Heart left ventricle (tissue), 16 donors: ENCODE results near the gene MYH14. TPM values are rescaled to one million over a fixed set of nuclear protein-coding genes. Genes with fewer than 3 reads are reported as not detected.

Experiments
- ATAC-seq, 4 donors: fragments of 200-7000 bp; cut with Tn5 transposase; one replicate each; pipeline ENCODE4 v1.9.1; 2020 to 2022; ENCODE audit warnings: moderate library complexity in 4 of 4, mild to moderate bottlenecking in 3 of 4, moderate number of reproducible peaks in 1 of 4
- DNase-seq, 5 donors: peaks; one replicate each; pipeline ENCODE4 v3.0.0-alpha.2; 2020
- H3K27ac ChIP-seq, 12 donors: fragments of 200-600 bp; sonication (generic) in 4 of 12; one replicate each; pipeline versions ENCODE4 v1.5.0 to v1.8.0; 2016 to 2022; ENCODE audit warnings: mild to moderate bottlenecking in 2 of 12
- H3K27me3 ChIP-seq, 9 donors: fragments of 200-600 bp; sonication (generic) in 2 of 9; one replicate each; pipeline versions ENCODE4 v1.5.1 to v1.8.0; 2016 to 2022; ENCODE audit warnings: mild to moderate bottlenecking in 3 of 9
- H3K36me3 ChIP-seq, 9 donors: fragments of 200-600 bp; sonication (generic) in 2 of 9; one replicate each; pipeline versions ENCODE4 v1.5.0 to v1.8.0; 2018 to 2022; ENCODE audit warnings: mild to moderate bottlenecking in 2 of 9
- H3K4me1 ChIP-seq, 12 donors: fragments of 200-600 bp; sonication (generic) in 4 of 12; one replicate each; pipeline versions ENCODE4 v1.5.0 to v1.8.0; 2016 to 2022; ENCODE audit warnings: mild to moderate bottlenecking in 3 of 12
- H3K4me3 ChIP-seq, 12 donors: fragments of 200-600 bp; sonication (generic) in 4 of 12; one replicate each; pipeline versions ENCODE4 v1.5.0 to v1.8.0; 2017 to 2022; ENCODE audit warnings: mild to moderate bottlenecking in 9 of 12, moderate library complexity in 4 of 12
- H3K9me3 ChIP-seq, 12 donors: fragments of 200-600 bp; sonication (generic) in 4 of 12; one replicate each; pipeline versions ENCODE4 v1.5.0 to v1.8.0; 2016 to 2022; ENCODE audit warnings: mild to moderate bottlenecking in 1 of 12
- CTCF ChIP-seq, 12 donors: fragments of 200-600 bp; sonication (generic) in 4 of 12; IDR thresholded peaks; one replicate each; pipeline versions ENCODE4 v1.5.0 to v1.8.0; 2018 to 2022; ENCODE audit warnings: antibody characterized with exemption in 12 of 12, mild to moderate bottlenecking in 5 of 12
- POLR2A ChIP-seq, 2 donors: fragments of 450-650 bp; IDR thresholded peaks; one replicate each; pipeline ENCODE4 v1.6.1; 2017; ENCODE audit warnings: antibody characterized with exemption in 2 of 2, mild to moderate bottlenecking in 2 of 2, moderate library complexity in 2 of 2
- WGBS, 4 donors: extraction: QIAGEN DNeasy Blood & Tissue Kit in 2 of 4; methylation state at CpG; one replicate each; pipeline versions ENCODE4 v1.1.5 to v1.1.7; 2013 to 2018; 5-methylcytosine and 5-hydroxymethylcytosine counted together
- intact Hi-C, 10 donors: fragments of 100-400 bp; cut with DNase I; formaldehyde crosslinking; loops; one replicate each; pipeline versions ENCODE4 v1.11.1 to v1.14.2; 2022
- long read RNA-seq, 3 donors: library from polyadenylated mRNA; unstranded; transcript quantifications; one replicate each; pipeline ENCODE4 v2.0.0, GENCODE V29; 2020 to 2021
- polyA plus RNA-seq, 2 donors: library from polyadenylated mRNA; stranded (reverse); fragments of 200-250 nt; gene quantifications; one replicate each; pipeline ENCODE4 v1.2.3, GENCODE V29; 2013
- total RNA-seq, 9 donors: library from RNA; depleted of rRNA in 2 of 9; stranded (reverse); fragments of >200 nt in 2 of 9; fragmentation: NEBNext Ultra II Directional in 3 of 9; extraction: Animal tissue kit (Norgen Biotek cat#: 25700) in 3 of 9; gene quantifications; one replicate each; pipeline versions ENCODE4 v1.1.0 to v1.2.4, GENCODE V29; 2016 to 2023
- donor health status: ischemic (EF 13 %, LVEDD 7.1; RV severe dilation, severe dysfunction).
- donor health status: healthy with polysubstance abuse.
- donor health status: DM: no; HTN: yes; CAD: no.
- donor health status: DM: no; HTN: no; CAD: no.
- donor health status: ischemic (EF 25% LVEDD 6.9; RV normal size, moderate dysfunction).
- donor health status: ischemic (EF 25% LVEDD 5.7; RV mildly dilated, moderate dysfunction).
- donor health status: healthy.
- donor health status: DM: yes; HTN: yes; CAD: no.
- donor health status: ischemic (EF 35%, LVEDD 5.7; RV mildly dilated, moderate dysfunction).
- donor health status: nonischemic (EF 11% LVEDD 7.7; RV severe dilation, severe dysfunction).
- donor health status: DM: yes; HTN: yes; CAD: no.
- donor health status: PGD.
- donor health status: ischemic (EF 29% LVEDD 5.4; RV normal size, mild dysfunction).
- donor health status: nonischemic (EF 23%, LVEDD 6.1; RV moderate dilation, normal function).

Gene MYH14
- 100 to 1,000 TPM in 3 of 9 donors, 10 to 100 TPM in 6; 65.7 to 120 (median 90.5) TPM for total RNA-seq
- 100 to 1,000 TPM in 1 of 2 donors, 10 to 100 TPM in 1; 45.8 to 132 TPM for polyA plus RNA-seq
- long read RNA-seq, donor 1, full-length matches to known transcripts: 50 of 165 reads
- long read RNA-seq, donor 1, partial matches to known transcripts: 104 of 165 reads
- long read RNA-seq, donor 1, other reads (novel, unspliced or antisense): 11 of 165 reads
- long read RNA-seq, donor 2, full-length matches to known transcripts: 7 of 78 reads
- long read RNA-seq, donor 2, partial matches to known transcripts: 67 of 78 reads
- long read RNA-seq, donor 2, other reads (novel, unspliced or antisense): 4 of 78 reads
- long read RNA-seq, donor 3, full-length matches to known transcripts: 24 of 93 reads
- long read RNA-seq, donor 3, partial matches to known transcripts: 64 of 93 reads
- long read RNA-seq, donor 3, other reads (novel, unspliced or antisense): 5 of 93 reads

- ATAC-seq (peak; percentile 91 to 93 (median 92)), DNase-seq (peak; percentile 87 to 94 (median 88))
- intact Hi-C loops: no loop called here
- TF ChIP-seq CTCF (IDR thresholded peaks at IDR 0.05) (peak in 2 of 12 donors; percentile 14 to 28), POLR2A (IDR thresholded peaks at IDR 0.05) (peak; percentile 65 to 72)
- H3K36me3 ChIP-seq: no peaks in the 10 kb centered on the region
- peaks cover 0 to 47% (median 28%) of the 10 kb centered on the region in 9 donors for H3K27me3 ChIP-seq
- 2 to 4% (median 3%) methylated on average over 32 to 78 of the region's 78 CpGs for WGBS, 4 donors
- peak within 1 kb of the TSS; percentile 24 to 86 (median 62) for H3K4me3 ChIP-seq
- H3K27ac ChIP-seq: peak within 1 kb of the TSS; percentile 56 to 97 (median 84)
- no peaks in the 10 kb centered on the region for H3K9me3 ChIP-seq
- H3K4me1 ChIP-seq: peaks cover 0 to 40% (median 16%) of the 10 kb centered on the region in 12 donors
Observed at GRCh38 chr19:50203281-50204080, at the start of gene MYH14. Gene MYH14 (plus strand): TSS chr19:50203622. CDS start chr19:50210366, 6,744 bp downstream.

- intact Hi-C loops: no loop called here
- no peak for TF ChIP-seq POLR2A (IDR thresholded peaks at IDR 0.05)
- no peak for TF ChIP-seq CTCF (IDR thresholded peaks at IDR 0.05)
- Histone ChIP-seq H3K36me3 (no peaks in the 10 kb centered on the region), H3K27ac (no peak overlapping the region), H3K27me3 (peaks cover 0 to under 1% (median 0%) of the 10 kb centered on the region in 9 donors), H3K4me1 (no peaks in the 10 kb centered on the region), H3K4me3 (no peak overlapping the region), H3K9me3 (peaks cover 0 to 19% (median 5%) of the 10 kb centered on the region in 12 donors)
- ATAC-seq (no peak), DNase-seq (no peak)
- WGBS, 4 donors: 79 to 82% (median 81%) methylated on average over 16 of the region's 16 CpGs
Observed at GRCh38 chr19:50154529-50154928, 48.9 kb upstream of the MYH14 start.

- Histone ChIP-seq H3K4me1 (no peaks in the 10 kb centered on the region), H3K36me3 (no peaks in the 10 kb centered on the region), H3K9me3 (peaks cover 0 to 20% (median 5%) of the 10 kb centered on the region in 12 donors), H3K27me3 (no peaks in the 10 kb centered on the region), H3K4me3 (no peak overlapping the region), H3K27ac (no peak overlapping the region)
- WGBS, 4 donors: 78 to 89% (median 82%) methylated on average over 8 of the region's 8 CpGs
- intact Hi-C loops: no loop called here
- ATAC-seq (no peak), DNase-seq (no peak)
- TF ChIP-seq CTCF (IDR thresholded peaks at IDR 0.05) (no peak), POLR2A (IDR thresholded peaks at IDR 0.05) (no peak)
Observed at GRCh38 chr19:50155520-50156109, 47.8 kb upstream of the MYH14 start.
